NCI-H69 (cell line): ENCODE data around the gene HNRNPK.
A peak's percentile ranks its signal among the peaks of the same experiment; 100 is the strongest.
"Not testable (repeated sequence)": the region's sequence is repeated elsewhere in the genome, so short reads cannot be mapped to it uniquely, and the experiment has no call there.

ENCODE experiments used
- DNase-seq: peaks from one replicate; lab custom pipeline; 2025; lab: John Stamatoyannopoulos, UW

Gene HNRNPK

DNA sequence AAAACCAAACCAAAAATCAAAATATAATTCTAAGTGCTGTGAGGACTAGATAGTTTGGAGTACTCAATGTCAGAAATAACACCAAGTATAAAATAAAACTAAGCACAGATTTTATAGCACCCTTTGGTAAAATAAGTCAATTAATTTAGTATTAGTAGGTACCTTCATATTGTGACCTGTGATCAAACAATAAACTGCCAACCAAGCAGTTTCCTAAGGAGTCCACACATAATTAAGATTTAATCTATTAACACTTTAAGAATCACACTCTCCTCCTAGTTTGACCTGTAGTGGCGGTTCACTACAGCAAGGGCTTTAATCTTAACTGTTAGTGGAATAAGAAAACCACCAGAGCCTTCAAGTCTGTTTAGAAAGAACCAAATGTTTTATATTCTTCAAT lies 2.8 kb downstream of the HNRNPK start:
- no peak for DNase-seq

DNA sequence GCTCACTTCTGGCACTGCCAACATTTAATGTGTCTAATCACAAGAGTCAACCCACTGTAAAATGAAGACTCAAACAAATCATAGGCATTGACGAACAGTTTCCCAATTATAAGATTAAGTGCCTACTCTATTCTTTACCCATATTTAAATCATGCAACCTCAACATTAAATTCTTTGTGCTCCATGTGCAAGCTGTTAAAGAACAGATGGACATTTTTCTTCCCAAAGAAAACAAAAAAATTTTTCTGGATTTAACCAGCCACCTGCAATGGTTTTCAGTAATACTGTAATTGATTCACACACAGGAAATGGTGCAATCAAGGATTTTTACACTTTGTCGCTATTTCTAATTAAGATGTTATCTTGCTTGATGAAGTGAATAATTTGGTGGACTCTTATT lies 3.6 kb downstream of the HNRNPK start:
- DNase-seq, result no peak

DNA sequence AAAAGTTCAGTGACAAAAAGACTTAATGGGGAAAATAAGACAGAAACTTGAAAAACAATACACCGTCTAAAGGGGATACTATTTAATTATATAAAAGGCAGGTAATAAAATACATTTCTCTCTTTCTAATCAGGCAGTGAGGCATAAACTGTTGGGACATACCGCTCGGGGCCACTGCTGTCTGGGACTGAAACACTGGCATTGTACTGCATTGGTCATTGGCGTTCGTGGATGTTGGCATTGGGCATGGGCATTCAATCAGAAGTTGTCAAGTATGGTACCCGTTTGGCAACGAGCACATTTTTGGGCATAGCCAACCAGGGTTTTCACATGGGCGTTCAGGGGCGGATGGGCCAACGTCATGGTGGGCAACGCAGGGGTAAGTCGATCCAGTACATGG lies 4.7 kb downstream of the HNRNPK start:
- DNase-seq, result no peak

DNA sequence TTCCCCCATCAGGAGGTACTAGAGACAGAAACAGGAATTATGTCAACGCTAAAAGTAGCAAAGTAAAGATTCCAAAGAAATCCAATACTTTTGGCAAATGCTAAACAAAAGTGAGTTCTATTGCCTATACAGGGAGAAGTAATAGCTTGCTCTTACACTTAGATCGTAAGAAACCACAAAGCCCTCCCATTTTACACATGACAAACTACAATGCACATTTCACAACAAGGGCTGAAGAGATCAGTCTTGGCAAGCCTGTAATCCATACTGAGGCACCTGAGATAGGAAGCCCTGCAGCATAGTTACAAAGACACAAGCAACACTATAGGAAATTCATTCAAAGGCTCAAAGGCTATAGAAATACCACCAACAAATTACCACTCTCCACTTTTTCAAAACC lies 7.7 kb downstream of the HNRNPK start:
- no peak for DNase-seq

DNA sequence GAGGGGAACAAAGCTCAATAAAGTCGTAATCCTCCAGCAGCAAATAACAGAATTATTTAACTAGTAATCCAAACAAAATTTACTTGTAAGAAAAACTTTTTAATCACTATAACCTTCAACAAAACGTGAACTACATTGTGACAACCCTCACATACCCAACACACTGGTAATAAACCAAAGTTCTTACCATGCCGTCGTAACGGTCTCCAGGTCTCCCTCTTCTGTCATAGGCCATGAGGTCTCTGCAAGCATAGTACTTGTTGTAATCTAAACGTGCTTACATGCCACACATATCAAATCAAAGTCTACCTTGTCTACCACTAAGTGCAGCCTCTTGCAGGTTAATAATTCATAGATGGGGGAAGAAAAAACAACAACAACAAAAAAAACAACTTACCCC lies 8.5 kb downstream of the HNRNPK start:
- no peak for DNase-seq

DNA sequence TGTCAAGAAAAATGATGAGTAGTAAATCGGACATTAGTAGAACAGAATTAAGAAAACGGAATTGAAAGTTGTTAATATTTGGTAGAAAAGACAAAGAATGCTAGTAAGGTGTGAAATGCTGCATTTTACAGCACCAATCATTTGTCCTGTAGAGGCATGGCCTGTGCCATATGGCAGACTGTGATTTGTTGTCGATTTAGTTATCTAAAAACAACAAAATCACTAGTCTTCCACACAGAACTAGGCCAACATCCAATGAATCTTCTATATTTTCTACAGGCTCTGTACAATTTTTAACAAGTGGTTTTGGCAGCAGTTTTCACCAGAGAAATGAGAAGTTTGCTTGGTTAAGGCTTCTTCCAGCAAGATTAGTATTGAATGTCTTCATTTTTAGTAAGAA lies 10.4 kb downstream of the HNRNPK start:
- no peak for DNase-seq

DNA sequence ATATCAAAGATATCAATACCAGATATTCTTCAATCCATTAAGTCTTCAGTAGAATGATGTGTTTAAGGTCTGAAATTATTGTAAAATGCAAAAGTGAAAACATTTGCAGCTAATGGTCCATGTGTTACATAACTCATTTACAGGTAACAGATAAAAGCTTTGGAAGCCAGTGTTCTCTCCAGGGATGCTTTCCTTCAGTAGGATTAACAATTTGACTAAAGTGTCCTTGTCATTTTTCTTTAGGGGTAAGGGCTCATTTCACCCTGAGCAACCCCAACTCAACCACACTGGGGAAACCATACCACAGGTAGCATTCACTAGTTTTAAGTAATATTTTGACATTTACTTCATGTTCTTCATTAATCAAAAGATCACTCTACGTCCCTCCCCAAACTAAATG lies 12.9 kb downstream of the HNRNPK start:
- no peak for DNase-seq

DNA sequence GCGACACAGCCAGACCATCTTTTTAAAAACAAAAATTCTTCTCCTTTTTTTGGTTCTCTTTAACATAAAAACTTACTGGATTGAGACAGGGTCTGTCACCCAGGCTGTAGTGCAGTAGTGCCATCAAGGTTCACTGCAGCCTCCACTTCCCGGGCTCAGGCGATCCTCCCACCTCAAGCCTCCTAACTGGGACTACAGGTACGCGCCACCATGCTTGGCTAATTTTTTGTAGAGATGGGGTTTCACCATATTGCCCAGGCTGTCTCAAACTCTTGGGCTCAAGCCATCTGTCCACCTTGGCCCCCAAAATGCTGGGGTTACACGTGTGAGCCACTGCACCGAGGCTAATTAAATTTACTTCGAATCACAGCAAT lies 13.8 kb downstream of the HNRNPK start:
- DNase-seq, result no peak

DNA sequence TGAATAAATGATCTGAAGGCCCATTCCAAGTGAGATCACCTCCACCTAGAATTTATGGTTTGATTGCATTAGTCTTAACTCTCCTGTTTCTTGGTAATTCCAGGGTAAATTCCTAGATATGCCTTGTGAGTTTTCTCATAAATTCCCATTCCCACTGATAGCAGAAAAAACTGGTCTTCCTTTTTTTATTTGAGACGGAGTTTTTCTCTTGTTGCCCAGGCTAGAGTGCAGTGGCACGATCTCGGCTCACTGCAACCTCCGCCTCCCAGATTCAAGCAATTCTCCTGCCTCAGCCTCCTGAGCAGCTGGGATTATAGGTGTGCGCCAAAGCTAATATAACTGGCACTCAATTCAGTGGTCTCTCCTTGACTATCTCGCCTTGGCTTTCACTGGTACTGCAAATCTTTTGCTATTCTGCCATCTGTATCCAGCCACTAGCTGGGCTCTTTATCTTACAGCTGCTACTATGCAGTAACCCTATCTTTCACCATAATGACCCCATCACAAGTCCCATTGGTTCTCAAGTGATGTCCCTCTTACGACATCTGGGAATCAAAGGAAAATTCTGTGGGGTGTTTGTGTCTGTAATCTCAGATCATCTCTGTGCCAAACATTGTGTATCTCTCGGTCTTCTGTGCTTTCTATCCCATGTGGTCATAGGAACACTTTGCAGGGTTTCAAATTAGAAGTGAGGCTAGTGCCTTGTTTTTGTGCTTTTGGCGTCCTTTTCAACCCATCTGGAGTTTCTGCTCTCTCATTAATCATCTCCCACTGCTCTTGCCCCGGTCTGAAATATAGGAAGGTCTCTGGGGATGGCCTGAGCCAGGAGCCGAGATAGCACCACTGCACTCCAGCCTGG lies 14.4 kb downstream of the HNRNPK start:
- DNase-seq, result peak; percentile 66

DNA sequence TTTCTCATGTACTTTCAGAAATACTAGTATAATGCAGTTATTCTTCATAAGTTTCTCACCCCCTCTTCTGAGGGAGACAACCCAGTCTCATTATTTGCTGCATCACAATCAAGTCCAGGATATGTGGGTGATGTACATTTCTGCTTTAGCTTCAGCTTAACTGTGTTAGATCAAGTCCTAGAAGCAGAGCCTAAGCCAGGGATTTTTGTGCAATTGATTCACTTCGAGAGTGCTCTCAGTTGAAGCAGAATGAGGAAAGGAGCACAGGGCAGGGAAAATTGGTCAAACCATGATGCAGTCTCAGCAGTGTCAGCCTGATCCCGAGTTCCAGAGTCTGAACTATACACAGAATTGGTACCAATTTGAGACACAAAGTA lies 15.1 kb downstream of the HNRNPK start:
- peak; percentile 52 for DNase-seq

DNA sequence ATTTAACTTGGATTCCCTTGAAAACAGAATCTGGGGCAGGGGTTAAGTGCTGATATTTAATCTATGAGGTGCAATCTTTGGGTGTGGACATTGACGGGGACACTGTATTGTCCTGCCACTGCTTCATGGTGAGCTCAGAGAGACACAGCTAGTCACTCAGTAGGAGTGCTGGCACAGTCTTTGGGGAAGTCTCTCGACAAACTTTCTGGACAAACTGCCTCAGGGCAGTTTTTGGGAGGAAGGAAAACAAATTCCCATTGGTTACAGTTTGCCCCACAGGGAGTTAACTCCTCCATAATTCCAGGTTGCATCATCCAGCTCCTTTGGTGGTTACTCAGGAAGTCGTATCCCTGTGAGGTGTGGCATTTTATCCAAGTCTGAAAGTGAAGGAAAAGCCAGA lies 17.9 kb downstream of the HNRNPK start:
- DNase-seq, result peak; percentile 98

DNA sequence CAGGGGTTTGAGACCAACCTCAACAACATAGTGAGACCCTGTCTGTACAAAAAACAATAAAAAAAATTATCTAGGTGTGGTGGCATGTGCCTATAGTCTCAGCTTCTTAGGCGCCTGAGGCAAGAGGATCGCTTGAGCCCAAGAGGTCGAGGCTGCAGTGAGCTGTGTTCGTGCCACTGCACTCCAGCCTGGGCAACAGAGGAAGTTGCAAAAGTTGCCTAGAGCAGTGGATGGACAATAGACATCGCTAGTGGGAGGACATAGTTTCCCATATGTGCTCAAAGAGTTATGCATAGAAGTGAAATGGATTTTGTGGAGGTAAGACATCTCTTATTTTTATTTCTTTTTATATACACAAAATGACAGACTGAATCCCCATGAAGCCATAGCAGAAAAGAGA lies 19.0 kb downstream of the HNRNPK start:
- DNase-seq, result no peak

DNA sequence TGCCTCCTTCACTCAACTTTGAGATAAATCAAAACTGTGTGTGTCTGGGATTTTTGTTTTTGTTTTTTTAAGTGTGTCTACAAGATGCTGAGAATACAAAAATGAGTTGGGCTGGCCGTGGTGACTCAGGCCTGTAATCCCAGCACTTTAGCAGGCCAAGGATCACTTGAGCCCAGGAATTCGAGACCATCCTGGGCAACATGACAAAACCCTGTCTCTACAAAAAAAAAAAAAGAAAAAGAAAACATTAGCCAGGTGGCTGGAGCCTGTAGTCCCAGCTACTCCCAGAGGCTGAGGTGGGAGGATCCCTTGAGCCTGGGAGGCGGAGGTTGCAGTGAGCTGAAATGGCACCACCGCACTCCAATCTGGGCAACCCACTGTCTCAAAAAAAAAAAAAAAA lies 21.0 kb downstream of the HNRNPK start:
- peak; percentile 24 for DNase-seq

DNA sequence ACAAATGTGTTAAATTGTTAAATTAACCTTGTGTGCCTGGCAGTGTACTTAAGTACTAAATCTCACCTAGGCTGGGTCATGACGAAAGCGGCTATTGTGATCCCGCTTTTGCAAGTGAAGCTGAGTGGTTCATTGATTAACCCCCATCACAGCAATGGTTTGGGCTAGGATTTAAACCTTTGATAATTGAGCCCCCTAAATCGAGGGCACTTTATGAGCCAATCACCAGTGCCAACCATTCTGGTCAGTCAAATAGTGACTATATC lies 22.8 kb downstream of the HNRNPK start:
- DNase-seq, result peak; percentile 57

DNA sequence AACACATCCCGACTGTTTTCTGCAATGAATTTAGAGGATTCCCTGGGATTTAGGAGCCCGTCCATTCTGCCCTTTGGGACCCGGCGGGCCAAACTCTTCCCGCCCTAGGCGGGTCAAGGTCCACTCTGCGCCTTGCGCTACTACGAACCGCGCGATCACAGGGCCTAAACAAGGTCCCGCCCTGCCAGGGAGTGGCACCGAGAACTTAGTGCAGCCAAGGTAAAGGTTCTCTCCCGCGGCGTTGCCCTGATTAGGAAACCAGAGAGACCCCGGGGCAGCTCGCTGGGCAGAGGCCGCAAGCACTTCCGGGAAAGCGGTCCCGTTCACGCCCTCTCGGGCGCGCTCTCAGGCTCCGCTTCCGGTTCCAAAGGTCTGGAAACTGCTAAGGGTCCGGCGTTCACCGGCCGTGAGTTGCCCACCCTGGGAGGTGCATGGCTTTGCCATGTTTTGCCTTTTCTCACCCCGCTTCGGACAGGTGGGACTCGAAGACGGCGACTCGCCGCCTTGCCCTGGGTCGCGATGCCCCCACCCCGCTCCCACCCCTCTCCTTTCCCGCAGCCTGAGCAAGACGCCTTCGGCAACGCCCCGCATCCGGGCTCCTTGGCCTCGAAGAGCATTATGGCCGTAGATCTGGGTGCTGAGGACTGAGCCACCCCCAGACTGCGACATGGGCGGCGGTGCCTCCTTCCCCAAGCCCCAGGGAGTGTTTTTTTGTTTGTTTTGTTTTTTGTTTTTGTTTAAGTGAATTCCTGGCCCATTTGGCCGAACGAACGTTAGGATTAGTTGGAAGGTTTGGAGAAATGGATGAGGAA lies 23.4 kb downstream of the HNRNPK start:
- DNase-seq, result peak; percentile 91

DNA sequence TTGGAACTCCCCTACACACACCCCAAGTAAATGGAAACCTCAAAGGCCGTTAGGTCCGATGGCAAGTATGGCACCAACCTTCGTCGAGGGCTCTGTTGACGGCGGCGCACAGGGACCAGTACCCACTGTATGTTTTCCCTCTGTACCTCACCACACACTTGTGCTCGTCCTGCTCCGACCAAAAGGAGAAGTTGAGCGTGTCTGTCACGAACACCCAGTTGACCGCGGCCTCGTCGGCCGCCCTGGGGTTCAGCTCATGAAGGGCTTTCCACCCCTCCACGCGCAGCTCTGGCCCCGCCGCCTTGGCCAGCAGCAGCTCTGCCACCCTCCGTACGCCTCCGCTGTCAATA lies 24.0 kb downstream of the HNRNPK start:
- peak; percentile 72 for DNase-seq

DNA sequence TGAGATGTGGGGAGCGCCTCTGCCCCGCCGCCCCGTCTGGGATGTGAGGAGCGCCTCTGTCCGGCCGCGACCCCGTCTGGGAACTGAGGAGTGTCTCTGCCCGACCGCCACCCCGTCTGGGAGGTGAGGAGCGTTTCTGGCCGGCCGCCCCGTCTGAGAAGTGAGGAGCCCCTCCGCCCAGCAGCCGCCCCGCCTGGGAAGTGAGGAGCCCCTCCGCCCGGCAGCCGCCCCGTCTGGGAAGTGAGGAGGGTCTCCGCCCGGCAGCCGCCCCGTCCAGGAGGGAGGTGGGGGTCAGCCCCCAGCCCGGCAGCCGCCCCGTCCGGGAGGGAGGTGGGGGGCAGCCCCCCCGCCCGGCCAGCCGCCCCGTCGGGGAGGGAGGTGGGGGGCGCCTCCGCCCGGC lies 31.9 kb downstream of the HNRNPK start:
- DNase-seq, result not testable (repeated sequence)

DNA sequence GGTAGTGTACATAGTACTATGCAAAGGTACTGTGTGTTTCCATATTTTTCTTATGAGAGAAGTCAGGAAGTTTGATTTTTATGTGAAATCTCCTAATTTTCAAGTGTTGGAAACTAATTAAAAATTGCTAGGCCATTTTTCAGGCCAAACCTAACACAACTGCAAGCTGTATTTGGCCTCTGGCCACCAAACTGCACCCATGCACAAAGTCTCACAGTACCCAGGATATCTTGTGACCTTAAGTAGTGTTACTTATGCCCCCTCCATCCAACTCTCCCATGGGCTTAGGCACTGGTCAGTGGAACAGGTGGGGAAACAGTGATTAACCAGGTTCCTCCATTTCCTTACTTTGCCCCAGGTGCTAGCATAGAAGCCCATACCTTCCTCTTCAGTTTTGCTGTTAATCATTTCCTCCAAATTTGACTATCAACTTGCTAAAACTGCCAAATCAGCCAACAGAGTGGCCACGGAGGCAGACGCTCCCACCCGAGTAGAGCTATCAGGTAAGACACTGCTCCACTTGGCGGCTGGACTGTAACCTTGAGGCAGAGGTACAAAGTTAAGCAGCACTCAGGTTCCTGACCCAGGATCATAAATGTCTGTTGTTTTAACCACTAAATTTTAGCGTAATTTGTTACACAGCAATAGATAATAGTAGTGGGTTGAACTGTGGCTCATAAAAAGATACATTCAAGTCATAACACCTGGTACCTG lies 39.3 kb downstream of the HNRNPK start:
- no peak for DNase-seq

DNA sequence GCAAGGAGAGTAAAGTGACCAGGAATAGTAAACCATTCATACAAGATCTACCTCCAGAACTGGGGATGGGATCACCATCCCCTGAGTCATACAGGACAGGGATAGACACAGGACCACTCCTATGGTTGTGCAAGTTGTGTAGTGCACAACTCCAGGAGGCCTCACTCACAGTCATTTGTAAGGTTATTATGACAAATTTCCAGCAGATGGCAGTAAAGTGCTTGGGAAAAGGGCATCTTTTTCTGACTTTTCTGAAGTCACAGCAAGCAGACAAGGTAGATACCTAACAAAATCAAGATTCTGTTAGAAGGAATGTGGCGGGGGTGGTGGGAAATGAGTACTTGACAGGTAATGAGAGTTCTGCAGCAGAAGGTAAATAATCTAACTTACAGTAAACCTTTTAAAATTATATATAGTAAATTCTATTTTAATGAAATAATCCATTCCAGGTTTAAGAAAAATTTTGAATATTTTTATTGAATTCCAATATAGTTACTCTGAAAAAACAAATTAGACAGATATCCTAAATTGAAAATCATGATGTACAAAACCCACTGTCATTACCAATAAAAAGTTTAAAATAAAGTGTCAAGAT lies 42.1 kb downstream of the HNRNPK start:
- peak; percentile 84 for DNase-seq

DNA sequence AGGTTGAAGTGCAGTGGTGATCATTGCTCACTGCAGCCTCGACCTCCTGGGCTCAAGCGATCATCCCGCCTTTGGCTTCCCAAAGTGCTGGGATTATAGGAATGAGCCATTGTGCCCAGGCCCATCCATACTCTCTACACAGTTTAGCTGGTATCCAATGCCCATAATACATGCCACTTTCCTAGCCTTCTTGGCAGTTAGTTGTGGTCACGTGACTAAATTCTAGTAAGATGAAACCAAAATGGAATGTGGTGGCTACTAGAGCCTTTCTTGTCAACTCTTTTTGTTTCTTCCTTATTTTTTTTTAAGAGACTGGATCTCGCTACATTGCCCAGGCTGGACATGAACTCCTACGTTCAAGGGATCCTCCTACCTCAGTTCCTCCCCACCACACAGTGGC lies 43.5 kb downstream of the HNRNPK start:
- DNase-seq, result no peak

DNA sequence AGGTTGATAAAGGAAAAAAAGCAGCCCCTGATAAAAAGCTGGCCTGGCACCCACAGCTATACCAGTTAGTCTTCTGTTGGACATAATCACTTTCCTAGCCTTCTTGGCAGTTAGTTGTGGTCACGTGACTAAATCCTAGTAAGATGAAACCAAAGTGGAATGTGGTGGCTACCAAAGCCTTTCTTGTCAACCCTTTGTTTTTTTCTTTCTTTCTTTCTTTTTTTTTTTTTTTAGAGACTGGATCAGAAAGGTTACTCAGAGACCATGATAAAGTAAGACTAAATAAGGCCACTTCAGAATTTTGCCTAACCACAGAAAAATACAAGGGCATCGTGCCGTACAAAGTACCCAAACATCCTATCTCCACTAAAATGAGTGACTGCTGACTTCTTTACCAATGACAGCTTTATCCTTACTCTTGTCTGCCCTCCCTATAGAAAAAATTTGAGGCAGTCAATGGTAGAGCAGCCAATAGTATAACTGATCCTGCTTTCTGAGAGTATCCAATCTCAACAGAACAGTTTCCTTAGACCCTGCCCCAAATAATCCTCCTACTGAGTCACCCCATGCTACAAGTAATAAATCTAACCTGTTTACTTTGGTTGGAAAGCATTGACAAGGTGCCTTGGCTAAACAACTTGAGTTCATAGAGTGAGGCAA lies 44.6 kb downstream of the HNRNPK start:
- DNase-seq, result peak; percentile 36

DNA sequence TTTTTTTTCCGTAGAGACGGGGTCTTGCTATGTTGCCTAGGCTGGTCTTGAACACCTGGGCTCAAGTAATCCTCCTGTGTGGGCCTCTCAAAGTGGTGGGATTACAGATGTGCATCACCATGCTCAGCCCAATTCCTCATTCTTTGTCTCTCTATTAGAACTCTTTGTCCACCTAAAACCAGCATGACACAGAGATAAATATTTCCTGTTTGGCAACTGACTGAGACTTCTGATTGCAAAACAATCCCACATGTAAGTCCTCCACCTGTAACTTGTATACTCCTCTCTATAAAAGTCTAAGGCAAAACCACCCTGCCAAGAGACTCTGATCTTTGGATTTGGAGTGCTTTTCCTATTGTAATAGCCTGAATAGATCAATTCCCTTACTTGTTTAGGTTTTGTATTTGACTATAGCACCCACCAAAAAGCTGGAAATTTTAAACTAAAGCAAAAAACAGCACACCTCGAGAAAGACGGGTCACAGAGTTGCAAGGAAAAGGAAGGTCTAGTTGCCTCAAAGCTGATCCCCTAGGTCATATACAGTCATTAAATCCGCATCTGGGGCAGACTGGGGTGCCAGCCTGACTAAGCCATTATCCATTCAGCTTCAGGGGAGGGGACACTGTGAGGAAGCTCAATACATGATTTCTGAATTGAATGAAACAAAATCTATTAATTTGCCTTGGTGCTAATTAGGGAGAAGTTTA lies 45.3 kb downstream of the HNRNPK start:
- DNase-seq, result no peak
